ENCODE measurements around the gene IDH3B. TPM values are rescaled to one million over a fixed set of nuclear protein-coding genes. Genes with fewer than 3 reads are reported as not detected.

IDH3B gene
- total and polyA plus RNA-seq, 2 of the 8 experiments (the other 6 are each of a cell fraction or from before 2014, with no cell fraction given): 110 to 167 TPM

MicroRNAs encoded within 50 kb of the gene (microRNA counts, 767-probe panel; counts per million panel counts)
- microRNA hsa-miR-1292: 879 counts per million, percentile 95 among the panel's probes with 10 or more counts

Small RNA genes within 50 kb of the gene (microRNA-seq; reads per million reads assigned to microRNA genes)
- 3.9 to 5.1 reads per million in 2 experiments for gene MIR1292 (ENCODE audit: borderline microRNAs expressed in 2 of 2, borderline number of aligned reads in 2 of 2, borderline replicate concordance in 1 of 2)

Small RNA genes within 50 kb of the gene (small RNA-seq; reads per million reads assigned to genes)
- gene SNORA51 (ENCODE audit: insufficient read depth) (not detected), gene SNORD110 (ENCODE audit: insufficient read depth) (not detected), gene SNORD56 (ENCODE audit: insufficient read depth) (not detected), gene SNORD57 (ENCODE audit: insufficient read depth) (not detected), gene SNORD86 (ENCODE audit: insufficient read depth) (not detected)

Other genes with a start within 250 kb of the IDH3B start
- 495 and 507 TPM in 2 replicates for gene SNRPB, start 193.4 kb downstream of the IDH3B start, total RNA-seq (2021; fragmentation: NEBNext Ultra II Directional; extraction: Animal tissue kit (Norgen Biotek cat#: 25700))
- 589 and 706 TPM in 2 replicates for gene SNRPB, start 193.4 kb downstream of the IDH3B start, polyA plus RNA-seq (2011; rRNA removed)
- gene ZNF343, start 155.3 kb downstream of the IDH3B start, total RNA-seq (2021; fragmentation: NEBNext Ultra II Directional; extraction: Animal tissue kit (Norgen Biotek cat#: 25700)): 3.7 and 5.0 TPM in 2 replicates
- 1.1 and 1.8 TPM in 2 replicates for gene ZNF343, start 155.3 kb downstream of the IDH3B start, polyA plus RNA-seq (2011; rRNA removed)
- gene TMC2, start 127.6 kb downstream of the IDH3B start, total RNA-seq (2021; fragmentation: NEBNext Ultra II Directional; extraction: Animal tissue kit (Norgen Biotek cat#: 25700)): not detected in 2 replicates
- gene TMC2, start 127.6 kb downstream of the IDH3B start, polyA plus RNA-seq (2011; rRNA removed): 0.05 TPM in 1 of 2 replicates, not detected in the other
- gene NOP56, start 11.6 kb downstream of the IDH3B start, total RNA-seq (2021; fragmentation: NEBNext Ultra II Directional; extraction: Animal tissue kit (Norgen Biotek cat#: 25700)): 668 and 677 TPM in 2 replicates
- 364 and 391 TPM in 2 replicates for gene NOP56, start 11.6 kb downstream of the IDH3B start, polyA plus RNA-seq (2011; rRNA removed)
- gene EBF4, start 28.6 kb upstream of the IDH3B start, total RNA-seq (2021; fragmentation: NEBNext Ultra II Directional; extraction: Animal tissue kit (Norgen Biotek cat#: 25700)): 1.2 and 1.6 TPM in 2 replicates
- 2.9 and 3.6 TPM in 2 replicates for gene EBF4, start 28.6 kb upstream of the IDH3B start, polyA plus RNA-seq (2011; rRNA removed)
- 28.8 and 31.3 TPM in 2 replicates for gene CPXM1, start 136.4 kb upstream of the IDH3B start, total RNA-seq (2021; fragmentation: NEBNext Ultra II Directional; extraction: Animal tissue kit (Norgen Biotek cat#: 25700))
- gene CPXM1, start 136.4 kb upstream of the IDH3B start, polyA plus RNA-seq (2011; rRNA removed): 81.9 and 90.9 TPM in 2 replicates
- not detected in 2 replicates for gene C20orf141, start 150.8 kb upstream of the IDH3B start, total RNA-seq (2021; fragmentation: NEBNext Ultra II Directional; extraction: Animal tissue kit (Norgen Biotek cat#: 25700))
- gene C20orf141, start 150.8 kb upstream of the IDH3B start, polyA plus RNA-seq (2011; rRNA removed): not detected in 2 replicates
- gene TMEM239, start 152.1 kb upstream of the IDH3B start, total RNA-seq (2021; fragmentation: NEBNext Ultra II Directional; extraction: Animal tissue kit (Norgen Biotek cat#: 25700)): not detected in 2 replicates
- not detected in 2 replicates for gene TMEM239, start 152.1 kb upstream of the IDH3B start, polyA plus RNA-seq (2011; rRNA removed)
- gene PCED1A, start 176.4 kb upstream of the IDH3B start, total RNA-seq (2021; fragmentation: NEBNext Ultra II Directional; extraction: Animal tissue kit (Norgen Biotek cat#: 25700)): 13.4 and 14.6 TPM in 2 replicates
- gene PCED1A, start 176.4 kb upstream of the IDH3B start, polyA plus RNA-seq (2011; rRNA removed): 18.9 and 30.8 TPM in 2 replicates
- gene VPS16, start 176.5 kb upstream of the IDH3B start, total RNA-seq (2021; fragmentation: NEBNext Ultra II Directional; extraction: Animal tissue kit (Norgen Biotek cat#: 25700)): 22.6 and 25.9 TPM in 2 replicates
- gene VPS16, start 176.5 kb upstream of the IDH3B start, polyA plus RNA-seq (2011; rRNA removed): 23.8 and 26.8 TPM in 2 replicates
- 46.8 and 51.3 TPM in 2 replicates for gene PTPRA, start 209.3 kb upstream of the IDH3B start, total RNA-seq (2021; fragmentation: NEBNext Ultra II Directional; extraction: Animal tissue kit (Norgen Biotek cat#: 25700))
- gene PTPRA, start 209.3 kb upstream of the IDH3B start, polyA plus RNA-seq (2011; rRNA removed): 31.2 and 47.7 TPM in 2 replicates

All from H1 (cell line).